RWPE2 (cell line): ENCODE results near the gene MSL1.

Experiments
- ATAC-seq: fragments of 200-7000 bp; cut with Tn5 transposase; 3 replicates; pipeline ENCODE4 v1.9.1; 2021; ENCODE audit warnings: low read depth
- DNase-seq: peaks from one replicate; pipeline ENCODE4 v3.0.0-alpha.2; 2020; ENCODE audit warnings: low spot score
- H3K27ac ChIP-seq: fragments of 450-650 bp; 2 replicates; pipeline ENCODE4 v1.5.1; 2017; ENCODE audit warnings: mild to moderate bottlenecking; ENCODE audit not compliant: poor library complexity, severe bottlenecking
- H3K27me3 ChIP-seq: fragments of 250-450 bp; sonication (Bioruptor Pico); 2 replicates; pipeline ENCODE4 v1.5.1; 2021; ENCODE audit warnings: mild to moderate bottlenecking, moderate library complexity; ENCODE audit not compliant: insufficient read depth, poor library complexity, severe bottlenecking
- H3K36me3 ChIP-seq: fragments of 250-450 bp; sonication (Bioruptor Pico); 2 replicates; pipeline ENCODE4 v1.5.1; 2020; ENCODE audit warnings: low read depth, mild to moderate bottlenecking, moderate library complexity
- H3K4me1 ChIP-seq: fragments of 250-450 bp; sonication (Bioruptor Pico); 2 replicates; pipeline ENCODE4 v1.5.1; 2021; ENCODE audit warnings: mild to moderate bottlenecking, moderate library complexity; ENCODE audit not compliant: insufficient read depth, poor library complexity, severe bottlenecking
- H3K4me3 ChIP-seq: fragments of 250-450 bp; sonication (Bioruptor Pico); 2 replicates; pipeline ENCODE4 v1.5.1; 2021; ENCODE audit warnings: mild to moderate bottlenecking, moderate library complexity; ENCODE audit not compliant: severe bottlenecking
- H3K9me3 ChIP-seq: fragments of 250-450 bp; sonication (Bioruptor Pico); 2 replicates; pipeline ENCODE4 v1.5.1; 2021; ENCODE audit warnings: mild to moderate bottlenecking, moderate library complexity; ENCODE audit not compliant: severe bottlenecking
- CTCF ChIP-seq: fragments of 450-650 bp; IDR thresholded peaks from one replicate; pipeline ENCODE4 v1.5.1; 2017; ENCODE audit warnings: mild to moderate bottlenecking, moderate library complexity; ENCODE audit not compliant: poor library complexity, severe bottlenecking

MSL1 gene

GRCh38 chr17:40175928-40176753 lies 54.4 kb downstream of the MSL1 start:
- no peaks in the 10 kb centered on the region for H3K9me3 ChIP-seq
- peak overlapping the region; percentile 68 for H3K27ac ChIP-seq
- no peak overlapping the region for H3K4me3 ChIP-seq
- DNase-seq = no peak
- no peaks in the 10 kb centered on the region for H3K27me3 ChIP-seq
- peaks cover 14% of the 10 kb centered on the region for H3K36me3 ChIP-seq
- peak; percentile 57 for ATAC-seq
- peaks cover 32% of the 10 kb centered on the region for H3K4me1 ChIP-seq
- no peak for TF ChIP-seq CTCF

- ATAC-seq = peak; percentile 63
- no peaks in the 10 kb centered on the region for H3K9me3 ChIP-seq
- H3K36me3 ChIP-seq = peaks cover 8% of the 10 kb centered on the region
- DNase-seq = peak; percentile 86
- no peak for TF ChIP-seq CTCF
- H3K27ac ChIP-seq = peak overlapping the region; percentile 68
- H3K4me1 ChIP-seq = peaks cover 32% of the 10 kb centered on the region
- no peaks in the 10 kb centered on the region for H3K27me3 ChIP-seq
- H3K4me3 ChIP-seq = no peak overlapping the region
These were observed 55.0 kb downstream of the MSL1 start for GRCh38 chr17:40176754-40177110.

GRCh38 chr17:40177275-40177874 lies 55.6 kb downstream of the MSL1 start, which contains the start of gene RAPGEFL1:
Gene RAPGEFL1, plus strand, starts transcription at chr17:40177470. Its CDS starts 392 bp downstream, at chr17:40177862.
- peak; percentile 74 for DNase-seq
- Histone ChIP-seq H3K27me3 (no peaks in the 10 kb centered on the region), H3K9me3 (no peaks in the 10 kb centered on the region), H3K27ac (peak within 1 kb of the TSS; percentile 68), H3K36me3 (peaks cover 1% of the 10 kb centered on the region), H3K4me1 (peaks cover 32% of the 10 kb centered on the region), H3K4me3 (peak within 1 kb of the TSS; percentile 44)
- ATAC-seq = peak; percentile 74
- TF ChIP-seq CTCF = no peak

- Histone ChIP-seq H3K27me3 (no peaks in the 10 kb centered on the region), H3K9me3 (no peaks in the 10 kb centered on the region), H3K4me1 (peaks cover 32% of the 10 kb centered on the region), H3K36me3 (no peaks in the 10 kb centered on the region), H3K4me3 (peak overlapping the region; percentile 44), H3K27ac (peak overlapping the region; percentile 68)
- ATAC-seq = no peak
- DNase-seq = no peak
- TF ChIP-seq CTCF = no peak
These were observed 56.3 kb downstream of the MSL1 start for GRCh38 chr17:40178021-40178601.

GRCh38 chr17:40178660-40179059 lies 56.9 kb downstream of the MSL1 start:
- Histone ChIP-seq H3K4me1 (peaks cover 32% of the 10 kb centered on the region), H3K4me3 (peak overlapping the region; percentile 44), H3K27ac (no peak overlapping the region)

More at GRCh38 chr17:40178660-40179059, 56.9 kb downstream of the MSL1 start:
- Histone ChIP-seq H3K27me3 (no peaks in the 10 kb centered on the region), H3K9me3 (no peaks in the 10 kb centered on the region), H3K36me3 (no peaks in the 10 kb centered on the region)
- DNase-seq (no peak), ATAC-seq (no peak)
- TF ChIP-seq CTCF = no peak
